Smooth muscle cell (in vitro differentiated cells): ENCODE data around the gene ANKFY1. TPM values are rescaled to one million over a fixed set of nuclear protein-coding genes. Genes with fewer than 3 reads are reported as not detected.

Source experiments
- DNase-seq: peaks from one replicate; lab custom pipeline; 2025; ENCODE audit not compliant: unreplicated experiment; lab: John Stamatoyannopoulos, UW
- H2AFZ ChIP-seq: fragments of 200-600 bp; sonication (generic); 2 replicates; pipeline ENCODE4 v1.6.0; 2016; ENCODE audit warnings: antibody characterized with exemption, low read depth, mild to moderate bottlenecking
- H3F3A ChIP-seq: fragments of 200-600 bp; sonication (generic); 2 replicates; pipeline ENCODE4 v1.6.0; 2017; ENCODE audit warnings: antibody characterized with exemption, low read depth
- H3K27ac ChIP-seq: fragments of 200-600 bp; sonication (generic); 2 replicates; pipeline ENCODE4 v1.5.1; 2016; ENCODE audit warnings: low read depth, mild to moderate bottlenecking
- H3K27me3 ChIP-seq: fragments of 200-600 bp; sonication (generic); 2 replicates; pipeline ENCODE4 v1.6.1; 2016; ENCODE audit warnings: low read depth, mild to moderate bottlenecking
- H3K36me3 ChIP-seq: fragments of 200-600 bp; sonication (generic); 2 replicates; pipeline ENCODE4 v1.5.1; 2016; ENCODE audit warnings: low read depth
- H3K4me1 ChIP-seq: fragments of 200-600 bp; sonication (generic); 2 replicates; pipeline ENCODE4 v1.5.1; 2016; ENCODE audit warnings: low read depth
- H3K4me2 ChIP-seq: fragments of 200-600 bp; sonication (generic); 2 replicates; pipeline ENCODE4 v1.6.0; 2016; ENCODE audit warnings: mild to moderate bottlenecking
- H3K4me3 ChIP-seq: fragments of 200-600 bp; sonication (generic); 2 replicates; pipeline ENCODE4 v1.5.1; 2016; ENCODE audit warnings: mild to moderate bottlenecking
- H3K79me2 ChIP-seq: fragments of 200-600 bp; sonication (generic); 2 replicates; pipeline ENCODE4 v1.6.0; 2016; ENCODE audit warnings: low read depth, mild to moderate bottlenecking
- H3K9ac ChIP-seq: fragments of 200-600 bp; sonication (generic); 2 replicates; pipeline ENCODE4 v1.6.0; 2016; ENCODE audit warnings: low read depth
- H3K9me3 ChIP-seq: fragments of 200-600 bp; sonication (generic); replicated peaks from 2 replicates; pipeline ENCODE4 v1.5.1; 2016; ENCODE audit warnings: low read depth
- H4K20me1 ChIP-seq: fragments of 200-600 bp; sonication (generic); 2 replicates; pipeline ENCODE4 v1.6.0; 2016; ENCODE audit warnings: low read depth
- WGBS: methylation state at CpG from one replicate; pipeline ENCODE4 v1.1.7; 2016; ENCODE audit warnings: low lambda C conversion rate; 5-methylcytosine and 5-hydroxymethylcytosine counted together
- polyA plus RNA-seq: library from polyadenylated mRNA; unstranded; fragments of >200 nt; fragmentation: Nextera tagmentation; extraction: Ambion mirVana; gene quantifications from 2 replicates; pipeline ENCODE4 v1.2.1, GENCODE V29; 2016
- total RNA-seq: library from RNA; depleted of rRNA; stranded (reverse); fragments of >200 nt; gene quantifications from 2 replicates; pipeline ENCODE4 v1.2.3, GENCODE V29; 2014
- TF ChIP-seq, protein P1 (sequence below): fragments of 200-600 bp; sonication (generic); IDR thresholded peaks from 2 replicates; pipeline ENCODE4 v1.5.1; 2017; ENCODE audit warnings: borderline replicate concordance, mild to moderate bottlenecking, antibody characterized with exemption; ENCODE audit not compliant: insufficient read depth, poor library complexity, severe bottlenecking

ANKFY1 gene
- total and polyA plus RNA-seq, 2 experiments from 2014 or later, result 11.5 to 26.3 TPM

DNA sequence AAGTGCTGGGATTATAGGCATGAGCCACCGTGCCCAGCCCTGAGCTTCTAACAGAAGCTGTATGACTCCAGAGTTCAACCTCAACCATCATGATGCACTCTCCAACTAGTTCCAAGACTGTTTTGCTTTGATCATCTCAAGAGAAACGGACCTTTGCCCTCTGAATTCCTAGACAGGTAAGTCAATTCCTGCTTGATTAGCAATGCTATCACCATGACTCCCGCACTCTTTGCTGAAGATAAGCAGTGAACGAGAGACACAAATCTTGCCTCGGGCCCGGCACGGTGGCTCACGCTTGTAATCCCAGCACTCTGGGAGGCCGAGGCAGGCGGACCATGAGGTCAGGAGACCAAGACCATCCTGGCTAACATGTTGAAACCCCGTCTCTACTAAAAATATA lies 22.2 kb downstream of the ANKFY1 start:
- H3K79me2 ChIP-seq, result peaks cover 37% of the 10 kb centered on the region
- no peak for DNase-seq
- peaks cover 3% of the 10 kb centered on the region for H3K36me3 ChIP-seq
- no peak overlapping the region for H3K27ac ChIP-seq
- no peaks in the 10 kb centered on the region for H3K4me1 ChIP-seq
- no peaks in the 10 kb centered on the region for H3K9me3 ChIP-seq
- H3K4me3 ChIP-seq, result no peak overlapping the region
- H4K20me1 ChIP-seq, result peaks cover 48% of the 10 kb centered on the region
- H3F3A ChIP-seq, result no peaks in the 10 kb centered on the region
- no peak overlapping the region for H3K4me2 ChIP-seq
- TF ChIP-seq, protein P1, sequence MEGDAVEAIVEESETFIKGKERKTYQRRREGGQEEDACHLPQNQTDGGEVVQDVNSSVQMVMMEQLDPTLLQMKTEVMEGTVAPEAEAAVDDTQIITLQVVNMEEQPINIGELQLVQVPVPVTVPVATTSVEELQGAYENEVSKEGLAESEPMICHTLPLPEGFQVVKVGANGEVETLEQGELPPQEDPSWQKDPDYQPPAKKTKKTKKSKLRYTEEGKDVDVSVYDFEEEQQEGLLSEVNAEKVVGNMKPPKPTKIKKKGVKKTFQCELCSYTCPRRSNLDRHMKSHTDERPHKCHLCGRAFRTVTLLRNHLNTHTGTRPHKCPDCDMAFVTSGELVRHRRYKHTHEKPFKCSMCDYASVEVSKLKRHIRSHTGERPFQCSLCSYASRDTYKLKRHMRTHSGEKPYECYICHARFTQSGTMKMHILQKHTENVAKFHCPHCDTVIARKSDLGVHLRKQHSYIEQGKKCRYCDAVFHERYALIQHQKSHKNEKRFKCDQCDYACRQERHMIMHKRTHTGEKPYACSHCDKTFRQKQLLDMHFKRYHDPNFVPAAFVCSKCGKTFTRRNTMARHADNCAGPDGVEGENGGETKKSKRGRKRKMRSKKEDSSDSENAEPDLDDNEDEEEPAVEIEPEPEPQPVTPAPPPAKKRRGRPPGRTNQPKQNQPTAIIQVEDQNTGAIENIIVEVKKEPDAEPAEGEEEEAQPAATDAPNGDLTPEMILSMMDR, result no peak
- H2AFZ ChIP-seq, result no peak overlapping the region
- 89% methylated on average over 11 of the region's 11 CpGs for WGBS
- no peaks in the 10 kb centered on the region for H3K27me3 ChIP-seq
- no peak overlapping the region for H3K9ac ChIP-seq

DNA sequence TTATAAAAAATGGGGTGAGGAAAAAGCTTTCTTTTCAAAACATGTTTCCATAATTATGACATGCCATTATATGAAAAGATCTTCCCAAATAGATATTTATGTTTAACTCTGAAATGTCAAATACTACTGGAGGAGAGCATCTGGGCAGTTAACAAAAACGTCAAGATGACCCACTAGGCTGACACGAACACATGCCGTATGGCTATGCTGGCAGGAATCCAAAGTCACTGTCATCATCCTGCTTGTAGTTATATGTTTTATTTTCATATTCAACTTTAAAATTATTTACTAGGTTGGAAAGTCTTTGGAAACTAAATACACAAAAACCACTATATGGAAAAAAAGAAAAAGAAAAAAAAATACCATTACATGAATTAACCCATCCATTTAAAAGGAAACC lies 27.3 kb downstream of the ANKFY1 start:
- TF ChIP-seq, protein P1, result no peak
- no peaks in the 10 kb centered on the region for H3K9me3 ChIP-seq
- H3K9ac ChIP-seq, result no peak overlapping the region
- peaks cover 7% of the 10 kb centered on the region for H3K4me1 ChIP-seq
- peaks cover 5% of the 10 kb centered on the region for H4K20me1 ChIP-seq
- no peak overlapping the region for H3K4me3 ChIP-seq
- 85% methylated on average over 3 of the region's 3 CpGs for WGBS
- no peak overlapping the region for H2AFZ ChIP-seq
- no peak for DNase-seq
- H3K36me3 ChIP-seq, result peaks cover 3% of the 10 kb centered on the region
- no peaks in the 10 kb centered on the region for H3K79me2 ChIP-seq
- peaks cover 12% of the 10 kb centered on the region for H3F3A ChIP-seq
- H3K27ac ChIP-seq, result no peak overlapping the region
- no peaks in the 10 kb centered on the region for H3K27me3 ChIP-seq
- no peak overlapping the region for H3K4me2 ChIP-seq

DNA sequence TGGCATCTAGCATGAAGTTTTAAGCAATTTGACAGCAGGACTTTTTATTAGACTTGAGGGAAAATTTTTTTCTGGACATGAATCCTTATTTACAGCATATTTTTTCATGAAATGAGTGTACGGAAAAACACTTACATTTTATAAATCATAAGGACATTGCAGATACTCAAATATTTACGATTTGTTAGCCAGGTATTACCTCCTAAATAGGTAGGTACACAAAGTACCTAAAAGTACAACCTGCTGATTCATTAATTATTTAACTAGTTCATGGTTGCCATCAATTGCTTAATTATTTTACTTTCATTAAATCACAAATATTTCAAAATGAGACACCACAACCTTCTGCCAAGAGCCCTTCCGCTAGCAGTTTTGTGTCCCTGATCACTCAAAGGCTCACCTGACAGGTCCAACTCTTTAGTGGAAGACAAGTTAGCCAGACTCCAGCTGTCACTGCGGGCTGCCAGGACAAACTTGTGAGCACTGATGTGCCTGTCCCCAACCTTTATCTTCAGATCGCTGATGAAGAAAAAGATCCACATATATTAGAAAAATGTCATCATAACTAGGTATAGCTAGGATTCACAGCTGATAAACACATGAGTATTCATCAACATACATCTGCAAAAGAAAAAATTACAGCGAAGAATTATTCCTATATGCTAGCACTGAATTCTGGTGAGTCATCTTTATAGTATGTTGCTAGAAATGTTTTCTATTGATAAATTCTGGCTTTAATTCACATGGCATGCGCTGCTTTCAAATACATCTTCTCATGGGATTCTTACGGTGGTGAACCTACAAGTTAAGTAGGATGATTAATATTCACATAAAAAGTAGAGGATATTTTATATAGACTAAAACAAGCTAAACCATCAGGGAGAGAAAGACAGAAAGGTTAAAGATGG lies 28.2 kb downstream of the ANKFY1 start:
- Histone ChIP-seq H3K27me3 (no peaks in the 10 kb centered on the region), H3K4me2 (no peak overlapping the region), H4K20me1 (peaks cover 2% of the 10 kb centered on the region), H3K9ac (no peak overlapping the region), H3K27ac (no peak overlapping the region), H3K4me1 (peaks cover 9% of the 10 kb centered on the region), H3K36me3 (peaks cover 3% of the 10 kb centered on the region), H3K79me2 (no peaks in the 10 kb centered on the region), H3K4me3 (no peak overlapping the region), H2AFZ (no peak overlapping the region), H3F3A (peaks cover 19% of the 10 kb centered on the region), H3K9me3 (no peaks in the 10 kb centered on the region)
- TF ChIP-seq, protein P1, result no peak
- 98% methylated on average over 8 of the region's 8 CpGs for WGBS
- no peak for DNase-seq

DNA sequence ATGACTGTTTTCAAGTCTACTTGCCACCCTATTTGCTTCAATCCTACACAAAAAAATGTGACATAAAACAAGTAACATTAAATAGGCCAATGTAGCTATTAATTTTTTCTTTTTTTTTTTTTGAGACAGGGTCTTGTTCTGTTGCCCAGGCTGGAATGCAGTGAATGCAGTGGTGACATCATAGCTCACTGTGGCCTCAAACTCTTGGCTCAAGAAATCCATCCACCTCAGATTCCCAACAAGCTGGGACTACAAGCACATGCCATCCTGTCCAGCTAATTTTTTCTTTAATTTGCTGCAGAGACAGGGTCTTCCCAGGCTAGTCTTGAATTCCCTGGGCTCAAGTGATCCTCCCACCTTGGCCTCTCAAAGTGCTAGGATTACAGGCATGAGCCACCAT lies 29.4 kb downstream of the ANKFY1 start:
- Histone ChIP-seq H3F3A (peaks cover 24% of the 10 kb centered on the region), H3K9me3 (no peaks in the 10 kb centered on the region), H3K4me2 (no peak overlapping the region), H3K36me3 (peaks cover 3% of the 10 kb centered on the region), H3K4me3 (no peak overlapping the region), H3K4me1 (peaks cover 13% of the 10 kb centered on the region), H3K27ac (peak overlapping the region; percentile 95), H4K20me1 (peaks cover 5% of the 10 kb centered on the region), H3K9ac (no peak overlapping the region), H3K27me3 (no peaks in the 10 kb centered on the region), H2AFZ (no peak overlapping the region), H3K79me2 (no peaks in the 10 kb centered on the region)
- TF ChIP-seq, protein P1, result no peak
- no peak for DNase-seq
